PC-3 (cell line): Measurements from ENCODE around the gene DIS3L2.

ENCODE experiments used
- CTCF ChIP-seq: fragments of 300-600 bp; sonication (generic); conservative IDR thresholded peaks from 2 replicates; pipeline ENCODE4 v1.5.1; 2017; ENCODE audit warnings: antibody characterized with exemption, low read depth, mild to moderate bottlenecking, low read length
- EZH2 ChIP-seq: fragments of 300-600 bp; sonication (generic); IDR thresholded peaks from one replicate; pipeline ENCODE4 v1.6.1; 2017; ENCODE audit warnings: antibody characterized with exemption, mild to moderate bottlenecking, low read length; ENCODE audit not compliant: unreplicated experiment

GRCh38 chr2:232341061-232341738, 379.7 kb downstream of the DIS3L2 start:
- TF ChIP-seq CTCF, result no peak
- no peak for TF ChIP-seq EZH2
